ENCODE measurements around the gene MS4A8. TPM values are rescaled to one million over a fixed set of nuclear protein-coding genes. Genes with fewer than 3 reads are reported as not detected.
"Not testable (repeated sequence)": the region's sequence is repeated elsewhere in the genome, so short reads cannot be mapped to it uniquely, and the experiment has no call there.

MS4A8 gene
- total and polyA plus RNA-seq, 2 donors (not counting 1 experiment from before 2014, with no cell fraction given) = not detected

GRCh38 chr11:60679879-60680278, 19.5 kb upstream of the MS4A8 start:
- no peak for DNase-seq
- Histone ChIP-seq H3K4me1 (ENCODE audit: control insufficient read depth in 2 of 2, insufficient read depth in 2 of 2, low read length in 2 of 2) (peaks cover 12 to 13% of the 10 kb centered on the region in 2 donors), H3K4me3 (ENCODE audit: control extremely low read depth in 1 of 5, extremely low read depth in 1 of 5, insufficient read depth in 1 of 5, low read depth in 2 of 5, low read length in 4 of 5) (no peak overlapping the region), H3K4me2 (replicated peaks; ENCODE audit: low read depth, low read length, poor library complexity, severe bottlenecking) (no peak overlapping the region), H4K20me1 (ENCODE audit: control insufficient read depth, insufficient read depth, low read length, poor library complexity, severe bottlenecking) (no peaks in the 10 kb centered on the region), H3K9me3 (ENCODE audit: control extremely low read depth in 1 of 3, control insufficient read depth in 2 of 3, insufficient read depth in 1 of 3, low read length in 2 of 3) (peaks cover 3 to 27% (median 15%) of the 10 kb centered on the region in 3 donors), H2AFZ (ENCODE audit: insufficient read depth, low read depth, low read length, poor library complexity, severe bottlenecking) (no peak overlapping the region), H3K9ac (ENCODE audit: low read length) (no peak overlapping the region), H3K27me3 (replicated peaks in 1 of 4; ENCODE audit: control extremely low read depth in 1 of 4, control insufficient read depth in 3 of 4, insufficient read depth in 4 of 4, low read length in 3 of 4) (peaks cover 0 to 1% (median 0%) of the 10 kb centered on the region in 4 experiments), H3K36me3 (replicated peaks in 1 of 2; ENCODE audit: control extremely low read depth in 1 of 2, control insufficient read depth in 1 of 2, extremely low read depth in 1 of 2, insufficient read depth in 2 of 2, low read length in 1 of 2) (no peaks in the 10 kb centered on the region), H3K79me2 (ENCODE audit: control insufficient read depth, insufficient read depth, low read length) (no peaks in the 10 kb centered on the region), H3K27ac (ENCODE audit: low read length in 2 of 2) (no peak overlapping the region)
- POLR2A ChIA-PET = no interaction called here
- Mint-ChIP-seq H3K4me3 (no peak overlapping the region), H3K4me1 (peaks cover 15% of the 10 kb centered on the region), H3K9me3 (ENCODE audit: insufficient read depth) (peaks cover 17% of the 10 kb centered on the region), H3K27ac (no peak overlapping the region), H3K27me3 (peaks cover 8% of the 10 kb centered on the region)
- TF ChIP-seq, protein P1, sequence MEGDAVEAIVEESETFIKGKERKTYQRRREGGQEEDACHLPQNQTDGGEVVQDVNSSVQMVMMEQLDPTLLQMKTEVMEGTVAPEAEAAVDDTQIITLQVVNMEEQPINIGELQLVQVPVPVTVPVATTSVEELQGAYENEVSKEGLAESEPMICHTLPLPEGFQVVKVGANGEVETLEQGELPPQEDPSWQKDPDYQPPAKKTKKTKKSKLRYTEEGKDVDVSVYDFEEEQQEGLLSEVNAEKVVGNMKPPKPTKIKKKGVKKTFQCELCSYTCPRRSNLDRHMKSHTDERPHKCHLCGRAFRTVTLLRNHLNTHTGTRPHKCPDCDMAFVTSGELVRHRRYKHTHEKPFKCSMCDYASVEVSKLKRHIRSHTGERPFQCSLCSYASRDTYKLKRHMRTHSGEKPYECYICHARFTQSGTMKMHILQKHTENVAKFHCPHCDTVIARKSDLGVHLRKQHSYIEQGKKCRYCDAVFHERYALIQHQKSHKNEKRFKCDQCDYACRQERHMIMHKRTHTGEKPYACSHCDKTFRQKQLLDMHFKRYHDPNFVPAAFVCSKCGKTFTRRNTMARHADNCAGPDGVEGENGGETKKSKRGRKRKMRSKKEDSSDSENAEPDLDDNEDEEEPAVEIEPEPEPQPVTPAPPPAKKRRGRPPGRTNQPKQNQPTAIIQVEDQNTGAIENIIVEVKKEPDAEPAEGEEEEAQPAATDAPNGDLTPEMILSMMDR (IDR thresholded peaks at IDR 0.05) = no peak
- no peak for TF ChIP-seq EZH2 (IDR thresholded peaks at IDR 0.05; ENCODE audit: borderline replicate concordance, insufficient read depth, low read depth, low read length, poor library complexity, severe bottlenecking)
- intact Hi-C loops (cut with micrococcal nuclease) = no loop called here
- CTCF ChIA-PET = no interaction called here
- ATAC-seq (ENCODE audit: low read depth) = no peak

DNA sequence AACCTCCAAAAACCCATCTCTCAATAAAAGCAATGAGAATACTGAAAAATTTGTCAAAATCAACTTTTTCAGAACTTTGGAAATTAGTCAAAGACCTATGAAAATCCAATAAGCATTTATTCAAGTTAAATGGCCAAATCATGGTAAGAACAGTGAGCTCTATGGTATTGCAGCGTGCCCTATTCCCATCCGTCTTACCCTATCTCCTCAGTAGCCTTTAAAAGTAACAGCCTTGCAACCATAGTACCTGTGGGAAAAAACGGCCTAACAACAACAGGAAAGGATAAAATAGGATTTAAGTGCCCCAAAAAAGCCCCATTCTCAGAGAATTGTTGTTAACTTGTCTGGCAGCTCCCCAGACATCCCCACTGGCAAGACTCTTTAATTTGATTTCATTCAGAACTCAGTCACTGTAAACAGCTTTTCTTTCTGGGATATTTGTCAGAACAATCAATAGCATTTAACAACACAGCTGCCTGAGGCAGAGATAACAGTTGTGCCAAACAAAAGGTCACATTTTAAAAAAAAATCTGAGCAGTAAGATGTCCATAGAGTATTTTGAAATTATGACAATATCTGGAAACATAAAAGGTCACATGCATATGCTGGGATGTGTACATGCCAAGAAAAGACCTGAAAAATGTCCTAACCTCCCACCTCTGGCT, 18.8 kb upstream of the MS4A8 start:
- H3K27ac ChIP-seq (ENCODE audit: low read length in 2 of 2) = no peak overlapping the region
- peaks cover 12 to 13% of the 10 kb centered on the region in 2 donors for H3K4me1 ChIP-seq (ENCODE audit: control insufficient read depth in 2 of 2, insufficient read depth in 2 of 2, low read length in 2 of 2)
- intact Hi-C loops (cut with micrococcal nuclease) = no loop called here
- no peak overlapping the region for H3K9ac ChIP-seq (ENCODE audit: low read length)
- Mint-ChIP-seq H3K27me3 (peaks cover 8% of the 10 kb centered on the region), H3K4me3 (no peak overlapping the region), H3K9me3 (ENCODE audit: insufficient read depth) (peaks cover 17% of the 10 kb centered on the region), H3K4me1 (peaks cover 15% of the 10 kb centered on the region), H3K27ac (no peak overlapping the region)
- ATAC-seq (ENCODE audit: low read depth) = no peak
- POLR2A ChIA-PET = no interaction called here
- H3K27me3 ChIP-seq (replicated peaks in 1 of 4; ENCODE audit: control extremely low read depth in 1 of 4, control insufficient read depth in 3 of 4, insufficient read depth in 4 of 4, low read length in 3 of 4) = no peaks in the 10 kb centered on the region
- peaks cover 3 to 27% (median 15%) of the 10 kb centered on the region in 3 donors for H3K9me3 ChIP-seq (ENCODE audit: control extremely low read depth in 1 of 3, control insufficient read depth in 2 of 3, insufficient read depth in 1 of 3, low read length in 2 of 3)
- no peak overlapping the region for H2AFZ ChIP-seq (ENCODE audit: insufficient read depth, low read depth, low read length, poor library complexity, severe bottlenecking)
- TF ChIP-seq, protein P1 (IDR thresholded peaks at IDR 0.05) = no peak
- no peak for TF ChIP-seq EZH2 (IDR thresholded peaks at IDR 0.05; ENCODE audit: borderline replicate concordance, insufficient read depth, low read depth, low read length, poor library complexity, severe bottlenecking)
- no peaks in the 10 kb centered on the region for H3K79me2 ChIP-seq (ENCODE audit: control insufficient read depth, insufficient read depth, low read length)
- 100% methylated on average over 1 of the region's 3 CpGs for WGBS (ENCODE audit: insufficient coverage)
- H4K20me1 ChIP-seq (ENCODE audit: control insufficient read depth, insufficient read depth, low read length, poor library complexity, severe bottlenecking) = no peaks in the 10 kb centered on the region
- H3K36me3 ChIP-seq (replicated peaks in 1 of 2; ENCODE audit: control extremely low read depth in 1 of 2, control insufficient read depth in 1 of 2, extremely low read depth in 1 of 2, insufficient read depth in 2 of 2, low read length in 1 of 2) = no peaks in the 10 kb centered on the region
- DNase-seq = no peak
- H3K4me2 ChIP-seq (replicated peaks; ENCODE audit: low read depth, low read length, poor library complexity, severe bottlenecking) = no peak overlapping the region
- no peak overlapping the region for H3K4me3 ChIP-seq (ENCODE audit: control extremely low read depth in 1 of 5, extremely low read depth in 1 of 5, insufficient read depth in 1 of 5, low read depth in 2 of 5, low read length in 4 of 5)
- CTCF ChIA-PET = no interaction called here

DNA sequence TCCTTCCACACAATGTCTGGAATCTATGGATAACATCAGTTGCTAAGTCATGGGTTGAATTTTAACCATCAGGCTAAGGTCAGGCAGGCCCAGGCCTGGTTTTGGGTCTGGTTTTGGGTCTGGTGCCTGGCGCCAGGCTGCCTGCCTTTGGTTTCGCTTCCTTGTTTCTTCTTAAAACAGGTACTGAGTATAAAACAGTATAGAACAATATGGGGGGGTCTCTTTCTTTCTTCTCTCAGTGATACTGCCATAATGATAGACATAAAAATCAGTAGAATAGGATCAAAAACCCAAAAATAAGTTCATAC, 14.9 kb upstream of the MS4A8 start:
- H3K9me3 Mint-ChIP-seq (ENCODE audit: insufficient read depth); H3K4me3 Mint-ChIP-seq; intact Hi-C loops (cut with micrococcal nuclease); H3K36me3 ChIP-seq (replicated peaks in 1 of 2; ENCODE audit: control extremely low read depth in 1 of 2, control insufficient read depth in 1 of 2, extremely low read depth in 1 of 2, insufficient read depth in 2 of 2, low read length in 1 of 2); H3K27me3 ChIP-seq (replicated peaks in 1 of 4; ENCODE audit: control extremely low read depth in 1 of 4, control insufficient read depth in 3 of 4, insufficient read depth in 4 of 4, low read length in 3 of 4); POLR2A ChIA-PET; H3K79me2 ChIP-seq (ENCODE audit: control insufficient read depth, insufficient read depth, low read length); H4K20me1 ChIP-seq (ENCODE audit: control insufficient read depth, insufficient read depth, low read length, poor library complexity, severe bottlenecking); H3K9me3 ChIP-seq (ENCODE audit: control extremely low read depth in 1 of 3, control insufficient read depth in 2 of 3, insufficient read depth in 1 of 3, low read length in 2 of 3); H3K27me3 Mint-ChIP-seq: not testable (repeated sequence)
- CTCF ChIA-PET = interaction anchor here (1.1 kb wide), 1 partner anchor 12 kb away, joined by 3 read pairs; no protein-coding TSS in a partner anchor
- no CpG with 5 or more reads among the region's 2 CpGs for WGBS (ENCODE audit: insufficient coverage)
- Mint-ChIP-seq H3K4me1 (peaks cover 15% of the 10 kb centered on the region), H3K27ac (peak overlapping the region; percentile 72)
- Histone ChIP-seq H3K4me3 (ENCODE audit: control extremely low read depth in 1 of 5, extremely low read depth in 1 of 5, insufficient read depth in 1 of 5, low read depth in 2 of 5, low read length in 4 of 5) (peak overlapping the region in 1 of 5 experiments; percentile 33), H3K4me1 (ENCODE audit: control insufficient read depth in 2 of 2, insufficient read depth in 2 of 2, low read length in 2 of 2) (peaks cover 12 to 13% of the 10 kb centered on the region in 2 donors), H3K27ac (ENCODE audit: low read length in 2 of 2) (peak overlapping the region; percentile 25 to 68), H3K9ac (ENCODE audit: low read length) (peak overlapping the region; percentile 9), H2AFZ (ENCODE audit: insufficient read depth, low read depth, low read length, poor library complexity, severe bottlenecking) (peak overlapping the region; percentile 47), H3K4me2 (replicated peaks; ENCODE audit: low read depth, low read length, poor library complexity, severe bottlenecking) (peak overlapping the region; percentile 46)
- ATAC-seq (ENCODE audit: low read depth) = peak; percentile 24
- peak; percentile 61 for DNase-seq

All from B cell (primary cell).